ENCODE data around the gene PSMA2. TPM values are rescaled to one million over a fixed set of nuclear protein-coding genes. Genes with fewer than 3 reads are reported as not detected.

PSMA2 gene
- total RNA-seq, 4 donors from 2014 or later, result 5.8 to 61.2 (median 28.6) TPM

DNA sequence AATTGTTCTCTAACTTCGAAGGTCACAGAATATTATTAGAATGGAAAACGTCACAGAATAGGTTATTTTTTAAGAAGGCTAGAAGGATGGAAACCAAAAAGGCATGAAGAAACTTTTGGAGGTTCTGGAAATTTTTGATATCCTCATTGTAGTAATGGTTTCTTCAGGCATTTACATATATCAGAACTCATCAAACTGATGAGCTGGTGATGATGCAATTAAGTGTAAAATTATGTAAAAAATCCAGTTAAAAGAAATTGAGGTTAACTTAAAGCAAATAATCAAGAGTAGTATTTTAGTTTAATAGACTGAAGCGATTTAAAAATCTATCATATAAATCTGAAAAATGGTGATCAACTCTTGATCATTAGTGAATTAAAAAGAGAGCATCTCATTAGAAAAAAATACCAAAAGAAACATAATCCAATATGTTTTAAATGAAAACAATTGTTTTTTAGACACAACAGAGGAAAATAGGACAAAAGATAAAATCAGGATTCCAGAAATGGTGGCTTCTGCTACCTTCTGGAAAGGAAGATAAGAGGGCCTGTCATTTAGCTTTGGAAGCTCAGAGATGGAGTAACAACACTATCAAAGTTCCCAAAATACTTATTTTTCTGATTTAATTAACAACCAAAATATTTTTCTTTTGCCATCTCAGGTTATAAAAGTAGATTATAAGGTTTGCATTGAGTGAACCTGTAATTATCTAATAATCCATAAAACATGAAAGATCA, 9.8 kb downstream of the PSMA2 start:
- no peak for TF ChIP-seq POLR2A (IDR thresholded peaks at IDR 0.05)
- TF ChIP-seq, protein P1, sequence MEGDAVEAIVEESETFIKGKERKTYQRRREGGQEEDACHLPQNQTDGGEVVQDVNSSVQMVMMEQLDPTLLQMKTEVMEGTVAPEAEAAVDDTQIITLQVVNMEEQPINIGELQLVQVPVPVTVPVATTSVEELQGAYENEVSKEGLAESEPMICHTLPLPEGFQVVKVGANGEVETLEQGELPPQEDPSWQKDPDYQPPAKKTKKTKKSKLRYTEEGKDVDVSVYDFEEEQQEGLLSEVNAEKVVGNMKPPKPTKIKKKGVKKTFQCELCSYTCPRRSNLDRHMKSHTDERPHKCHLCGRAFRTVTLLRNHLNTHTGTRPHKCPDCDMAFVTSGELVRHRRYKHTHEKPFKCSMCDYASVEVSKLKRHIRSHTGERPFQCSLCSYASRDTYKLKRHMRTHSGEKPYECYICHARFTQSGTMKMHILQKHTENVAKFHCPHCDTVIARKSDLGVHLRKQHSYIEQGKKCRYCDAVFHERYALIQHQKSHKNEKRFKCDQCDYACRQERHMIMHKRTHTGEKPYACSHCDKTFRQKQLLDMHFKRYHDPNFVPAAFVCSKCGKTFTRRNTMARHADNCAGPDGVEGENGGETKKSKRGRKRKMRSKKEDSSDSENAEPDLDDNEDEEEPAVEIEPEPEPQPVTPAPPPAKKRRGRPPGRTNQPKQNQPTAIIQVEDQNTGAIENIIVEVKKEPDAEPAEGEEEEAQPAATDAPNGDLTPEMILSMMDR (IDR thresholded peaks at IDR 0.05), result no peak
- TF ChIP-seq EP300 (IDR thresholded peaks at IDR 0.05; ENCODE audit: low read depth), result no peak
- no peak for TF ChIP-seq POLR2AphosphoS5 (IDR thresholded peaks at IDR 0.05)
- in situ Hi-C loops (cut with MboI; ENCODE audit: low pct_ligation_motif_present in 1 of 4, low pct_unique_long_range_greater_than_20kb in 1 of 4, low sequenced_read_pairs in 3 of 4), result no loop called here
- DNase-seq, result no peak
- Histone ChIP-seq H3K27me3 (no peaks in the 10 kb centered on the region), H3K4me3 (no peak overlapping the region), H3K4me1 (no peaks in the 10 kb centered on the region), H3K27ac (no peak overlapping the region), H3K9me3 (no peaks in the 10 kb centered on the region), H3K36me3 (peaks cover 0 to 87% (median 30%) of the 10 kb centered on the region in 4 donors)
- 90 to 92% methylated on average over 3 of the region's 3 CpGs for WGBS, 2 donors (ENCODE audit: low coverage in 1 of 2)
- intact Hi-C loops (cut with DNase I; ENCODE audit: low total_unique reads), result no loop called here

DNA sequence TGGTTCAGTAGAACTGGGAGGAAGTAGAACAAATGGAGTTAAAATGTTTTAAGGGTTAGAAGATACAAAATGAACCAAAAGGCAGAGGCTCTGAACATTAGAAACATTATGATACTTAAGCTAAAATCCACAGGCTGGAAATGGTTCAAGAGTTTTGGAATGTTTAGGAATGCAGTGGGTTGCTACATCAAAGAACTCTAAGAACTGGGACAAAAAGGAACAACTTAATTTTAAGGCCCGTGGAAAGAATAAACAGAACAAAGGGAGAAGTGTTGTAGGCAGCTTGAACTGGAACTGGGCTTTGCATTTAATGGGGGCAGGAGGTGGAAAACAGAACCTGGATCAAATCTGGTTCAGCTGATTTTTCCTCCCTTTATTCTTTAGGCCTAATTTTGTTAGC, 16.6 kb downstream of the PSMA2 start:
- Histone ChIP-seq H3K27me3 (no peaks in the 10 kb centered on the region), H3K4me1 (peaks cover 3 to 12% (median 11%) of the 10 kb centered on the region in 4 donors), H3K9me3 (no peaks in the 10 kb centered on the region), H3K36me3 (peaks cover 0 to 34% (median 8%) of the 10 kb centered on the region in 4 donors), H3K4me3 (no peak overlapping the region), H3K27ac (no peak overlapping the region)
- no peak for TF ChIP-seq EP300 (IDR thresholded peaks at IDR 0.05; ENCODE audit: low read depth)
- no peak for TF ChIP-seq POLR2AphosphoS5 (IDR thresholded peaks at IDR 0.05)
- no peak for TF ChIP-seq POLR2A (IDR thresholded peaks at IDR 0.05)
- TF ChIP-seq, protein P1 (IDR thresholded peaks at IDR 0.05), result no peak
- intact Hi-C loops (cut with DNase I; ENCODE audit: low total_unique reads) (no loop called here), in situ Hi-C loops (cut with MboI; ENCODE audit: low pct_ligation_motif_present in 1 of 4, low pct_unique_long_range_greater_than_20kb in 1 of 4, low sequenced_read_pairs in 3 of 4) (no loop called here)
- no peak for DNase-seq
- WGBS, 2 donors (ENCODE audit: low coverage in 1 of 2), result 29 to 50% methylated on average over 1 of the region's 1 CpG

DNA sequence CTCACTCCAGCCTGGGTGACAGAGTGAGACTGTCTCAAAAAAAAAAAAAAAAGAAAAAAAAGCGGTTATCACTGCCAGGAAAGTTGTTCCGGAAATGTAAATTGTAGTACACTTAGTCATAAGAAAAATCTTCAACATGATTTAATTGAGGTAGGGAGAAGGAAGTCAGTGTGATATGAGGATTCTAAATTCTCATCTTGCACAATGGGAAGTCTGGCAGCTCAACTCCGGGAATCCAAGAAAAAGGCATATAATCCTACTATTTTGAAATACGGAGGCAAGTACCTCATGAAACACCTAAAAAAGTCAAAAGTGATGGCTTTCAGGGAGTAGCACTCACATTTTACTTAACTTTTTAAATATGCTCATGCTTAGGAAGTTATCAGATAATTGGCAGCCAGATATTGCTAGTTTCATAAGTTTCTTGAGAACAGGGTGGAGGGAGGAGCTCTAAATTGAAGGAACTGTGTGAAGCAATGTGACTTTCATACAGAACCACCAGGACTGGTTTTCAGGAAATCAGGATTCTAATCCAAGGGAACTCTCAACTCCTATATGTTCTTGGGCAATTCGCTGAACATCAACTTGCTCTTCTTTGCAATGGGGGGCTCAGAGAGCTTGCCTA, 17.4 kb downstream of the PSMA2 start:
- WGBS, 2 donors (ENCODE audit: low coverage in 1 of 2), result 57 to 58% methylated on average over 4 to 5 of the region's 5 CpGs
- Histone ChIP-seq H3K9me3 (no peaks in the 10 kb centered on the region), H3K4me3 (no peak overlapping the region), H3K36me3 (peaks cover 0 to 27% (median 5%) of the 10 kb centered on the region in 4 donors), H3K27ac (no peak overlapping the region), H3K27me3 (no peaks in the 10 kb centered on the region), H3K4me1 (peaks cover 3 to 14% (median 11%) of the 10 kb centered on the region in 4 donors)
- in situ Hi-C loops (cut with MboI; ENCODE audit: low pct_ligation_motif_present in 1 of 4, low pct_unique_long_range_greater_than_20kb in 1 of 4, low sequenced_read_pairs in 3 of 4) (no loop called here), intact Hi-C loops (cut with DNase I; ENCODE audit: low total_unique reads) (loop anchor here (5.0 kb wide), 1 partner anchor 1377 kb away; no protein-coding TSS in a partner anchor)
- TF ChIP-seq, protein P1 (IDR thresholded peaks at IDR 0.05), result no peak
- TF ChIP-seq POLR2A (IDR thresholded peaks at IDR 0.05), result no peak
- TF ChIP-seq EP300 (IDR thresholded peaks at IDR 0.05; ENCODE audit: low read depth), result no peak
- no peak for TF ChIP-seq POLR2AphosphoS5 (IDR thresholded peaks at IDR 0.05)
- no peak for DNase-seq

- Histone ChIP-seq H3K4me3 (no peak overlapping the region), H3K9me3 (no peaks in the 10 kb centered on the region), H3K36me3 (peaks cover 0 to 21% (median 5%) of the 10 kb centered on the region in 4 donors), H3K27me3 (no peaks in the 10 kb centered on the region), H3K4me1 (peaks cover 3 to 19% (median 11%) of the 10 kb centered on the region in 4 donors), H3K27ac (no peak overlapping the region)
- 77 to 80% methylated on average over 5 to 6 of the region's 6 CpGs for WGBS, 2 donors (ENCODE audit: low coverage in 1 of 2)
- intact Hi-C loops (cut with DNase I; ENCODE audit: low total_unique reads), result loop anchor here (5.0 kb wide), 1 partner anchor 1377 kb away; no protein-coding TSS in a partner anchor
- in situ Hi-C loops (cut with MboI; ENCODE audit: low pct_ligation_motif_present in 1 of 4, low pct_unique_long_range_greater_than_20kb in 1 of 4, low sequenced_read_pairs in 3 of 4), result no loop called here
- TF ChIP-seq POLR2A (IDR thresholded peaks at IDR 0.05) (no peak), EP300 (IDR thresholded peaks at IDR 0.05; ENCODE audit: low read depth) (no peak), POLR2AphosphoS5 (IDR thresholded peaks at IDR 0.05) (no peak)
- TF ChIP-seq, protein P1 (IDR thresholded peaks at IDR 0.05), result no peak
- no peak for DNase-seq
These were observed 18.0 kb downstream of the PSMA2 start for GRCh38 chr7:42914009-42914408.
